ENCODE results near the gene PRCC.

PRCC gene

GRCh38 chr1:156804026-156804425, 36.7 kb downstream of the PRCC start:
- no peak for DNase-seq (ENCODE audit: low read depth)
- Histone ChIP-seq H3K4me1 (ENCODE audit: control insufficient read depth, insufficient read depth, low read length) (peaks cover 27% of the 10 kb centered on the region), H3K27me3 (replicated peaks; ENCODE audit: control insufficient read depth, insufficient read depth, low read length) (no peaks in the 10 kb centered on the region), H3K9ac (ENCODE audit: low read length) (no peak overlapping the region), H3K9me3 (ENCODE audit: control insufficient read depth, low read length) (no peaks in the 10 kb centered on the region), H3K36me3 (ENCODE audit: control insufficient read depth, insufficient read depth, low read length, severe bottlenecking) (peaks cover 21% of the 10 kb centered on the region), H3K4me3 (ENCODE audit: low read length) (no peak overlapping the region)

- Histone ChIP-seq H3K27me3 (replicated peaks; ENCODE audit: control insufficient read depth, insufficient read depth, low read length) (no peaks in the 10 kb centered on the region), H3K9me3 (ENCODE audit: control insufficient read depth, low read length) (no peaks in the 10 kb centered on the region), H3K4me1 (ENCODE audit: control insufficient read depth, insufficient read depth, low read length) (peaks cover 27% of the 10 kb centered on the region), H3K9ac (ENCODE audit: low read length) (no peak overlapping the region), H3K36me3 (ENCODE audit: control insufficient read depth, insufficient read depth, low read length, severe bottlenecking) (peaks cover 14% of the 10 kb centered on the region), H3K4me3 (ENCODE audit: low read length) (no peak overlapping the region)
- DNase-seq (ENCODE audit: low read depth): peak; percentile 47
Observed at GRCh38 chr1:156804572-156805243, 37.4 kb downstream of the PRCC start.

GRCh38 chr1:156805766-156806511, 38.6 kb downstream of the PRCC start:
- DNase-seq (ENCODE audit: low read depth): peak; percentile 88
- Histone ChIP-seq H3K4me3 (ENCODE audit: low read length) (no peak overlapping the region), H3K9me3 (ENCODE audit: control insufficient read depth, low read length) (no peaks in the 10 kb centered on the region), H3K9ac (ENCODE audit: low read length) (no peak overlapping the region), H3K4me1 (ENCODE audit: control insufficient read depth, insufficient read depth, low read length) (peaks cover 23% of the 10 kb centered on the region), H3K27me3 (replicated peaks; ENCODE audit: control insufficient read depth, insufficient read depth, low read length) (no peaks in the 10 kb centered on the region), H3K36me3 (ENCODE audit: control insufficient read depth, insufficient read depth, low read length, severe bottlenecking) (peaks cover 2% of the 10 kb centered on the region)

GRCh38 chr1:156806512-156807440, 39.4 kb downstream of the PRCC start:
- H3K9me3 ChIP-seq (ENCODE audit: control insufficient read depth, low read length): no peaks in the 10 kb centered on the region
- H3K27me3 ChIP-seq (replicated peaks; ENCODE audit: control insufficient read depth, insufficient read depth, low read length): no peaks in the 10 kb centered on the region
- no peak for DNase-seq (ENCODE audit: low read depth)
- H3K4me1 ChIP-seq (ENCODE audit: control insufficient read depth, insufficient read depth, low read length): peaks cover 15% of the 10 kb centered on the region
- H3K36me3 ChIP-seq (ENCODE audit: control insufficient read depth, insufficient read depth, low read length, severe bottlenecking): no peaks in the 10 kb centered on the region
- no peak overlapping the region for H3K4me3 ChIP-seq (ENCODE audit: low read length)
- no peak overlapping the region for H3K9ac ChIP-seq (ENCODE audit: low read length)

- Histone ChIP-seq H3K27me3 (replicated peaks; ENCODE audit: control insufficient read depth, insufficient read depth, low read length) (no peaks in the 10 kb centered on the region), H3K36me3 (ENCODE audit: control insufficient read depth, insufficient read depth, low read length, severe bottlenecking) (no peaks in the 10 kb centered on the region), H3K9ac (ENCODE audit: low read length) (no peak overlapping the region), H3K4me3 (ENCODE audit: low read length) (no peak overlapping the region), H3K4me1 (ENCODE audit: control insufficient read depth, insufficient read depth, low read length) (peaks cover 9% of the 10 kb centered on the region), H3K9me3 (ENCODE audit: control insufficient read depth, low read length) (no peaks in the 10 kb centered on the region)
- no peak for DNase-seq (ENCODE audit: low read depth)
Observed at GRCh38 chr1:156807627-156808026, 40.3 kb downstream of the PRCC start.

GRCh38 chr1:156808186-156809030, 41.1 kb downstream of the PRCC start:
- DNase-seq (ENCODE audit: low read depth): no peak
- Histone ChIP-seq H3K9me3 (ENCODE audit: control insufficient read depth, low read length) (no peaks in the 10 kb centered on the region), H3K4me1 (ENCODE audit: control insufficient read depth, insufficient read depth, low read length) (peaks cover 11% of the 10 kb centered on the region), H3K36me3 (ENCODE audit: control insufficient read depth, insufficient read depth, low read length, severe bottlenecking) (no peaks in the 10 kb centered on the region), H3K4me3 (ENCODE audit: low read length) (no peak overlapping the region), H3K9ac (ENCODE audit: low read length) (no peak overlapping the region), H3K27me3 (replicated peaks; ENCODE audit: control insufficient read depth, insufficient read depth, low read length) (no peaks in the 10 kb centered on the region)

- Histone ChIP-seq H3K9ac (ENCODE audit: low read length) (no peak overlapping the region), H3K27me3 (replicated peaks; ENCODE audit: control insufficient read depth, insufficient read depth, low read length) (no peaks in the 10 kb centered on the region), H3K36me3 (ENCODE audit: control insufficient read depth, insufficient read depth, low read length, severe bottlenecking) (no peaks in the 10 kb centered on the region), H3K4me1 (ENCODE audit: control insufficient read depth, insufficient read depth, low read length) (peaks cover 18% of the 10 kb centered on the region), H3K4me3 (ENCODE audit: low read length) (no peak overlapping the region), H3K9me3 (ENCODE audit: control insufficient read depth, low read length) (no peaks in the 10 kb centered on the region)
- no peak for DNase-seq (ENCODE audit: low read depth)
Observed at GRCh38 chr1:156809281-156809680, 41.9 kb downstream of the PRCC start.

- Histone ChIP-seq H3K4me1 (ENCODE audit: control insufficient read depth, insufficient read depth, low read length) (peaks cover 23% of the 10 kb centered on the region), H3K9ac (ENCODE audit: low read length) (no peak overlapping the region), H3K9me3 (ENCODE audit: control insufficient read depth, low read length) (no peaks in the 10 kb centered on the region), H3K27me3 (replicated peaks; ENCODE audit: control insufficient read depth, insufficient read depth, low read length) (no peaks in the 10 kb centered on the region), H3K4me3 (ENCODE audit: low read length) (no peak overlapping the region), H3K36me3 (ENCODE audit: control insufficient read depth, insufficient read depth, low read length, severe bottlenecking) (no peaks in the 10 kb centered on the region)
- no peak for DNase-seq (ENCODE audit: low read depth)
Observed at GRCh38 chr1:156809711-156810366, 42.5 kb downstream of the PRCC start.

GRCh38 chr1:156811168-156811567, 43.8 kb downstream of the PRCC start:
- Histone ChIP-seq H3K4me3 (ENCODE audit: low read length) (no peak overlapping the region), H3K4me1 (ENCODE audit: control insufficient read depth, insufficient read depth, low read length) (peaks cover 31% of the 10 kb centered on the region), H3K9ac (ENCODE audit: low read length) (no peak overlapping the region), H3K27me3 (replicated peaks; ENCODE audit: control insufficient read depth, insufficient read depth, low read length) (no peaks in the 10 kb centered on the region), H3K9me3 (ENCODE audit: control insufficient read depth, low read length) (no peaks in the 10 kb centered on the region), H3K36me3 (ENCODE audit: control insufficient read depth, insufficient read depth, low read length, severe bottlenecking) (no peaks in the 10 kb centered on the region)
- no peak for DNase-seq (ENCODE audit: low read depth)

GRCh38 chr1:156812293-156812990, 45.1 kb downstream of the PRCC start:
- Histone ChIP-seq H3K27me3 (replicated peaks; ENCODE audit: control insufficient read depth, insufficient read depth, low read length) (no peaks in the 10 kb centered on the region), H3K4me1 (ENCODE audit: control insufficient read depth, insufficient read depth, low read length) (peaks cover 29% of the 10 kb centered on the region), H3K36me3 (ENCODE audit: control insufficient read depth, insufficient read depth, low read length, severe bottlenecking) (no peaks in the 10 kb centered on the region), H3K9me3 (ENCODE audit: control insufficient read depth, low read length) (no peaks in the 10 kb centered on the region), H3K9ac (ENCODE audit: low read length) (no peak overlapping the region), H3K4me3 (ENCODE audit: low read length) (no peak overlapping the region)
- DNase-seq (ENCODE audit: low read depth): no peak

Data from adipocyte (in vitro differentiated cells).